Endothelial cell of umbilical vein (primary cell): Measurements from ENCODE around the gene SLC9A9.

Experiments used
- EZH2 ChIP-seq: IDR thresholded peaks from 2 replicates; pipeline ENCODE4 v1.6.1; 2012; ENCODE audit warnings: borderline replicate concordance, low read depth, mild to moderate bottlenecking, moderate library complexity, low read length, inconsistent platforms; ENCODE audit not compliant: severe bottlenecking
- JUN ChIP-seq: IDR thresholded peaks from 2 replicates; pipeline ENCODE4 v1.6.1; 2011; ENCODE audit warnings: borderline replicate concordance, low read depth; ENCODE audit not compliant: insufficient read length, insufficient read depth
- MAX ChIP-seq: IDR thresholded peaks from 2 replicates; pipeline ENCODE4 v1.6.1; 2011; ENCODE audit not compliant: insufficient read depth, insufficient read length
- POLR2A ChIP-seq: IDR thresholded peaks from 2 replicates; pipeline ENCODE4 v1.6.1; 2012; ENCODE audit warnings: low read depth, mild to moderate bottlenecking, control low read depth, low read length
- TF ChIP-seq, protein P1 (sequence below), 2 donors: IDR thresholded peaks; 1 replicate in 1 of 2; 2 replicates in 1 of 2; pipeline ENCODE4 v1.5.1; 2011; ENCODE audit warnings: low read length in 2 of 2, mild to moderate bottlenecking in 2 of 2, moderate library complexity in 2 of 2, control low read depth in 1 of 2, inconsistent platforms in 1 of 2, low read depth in 1 of 2; ENCODE audit not compliant: insufficient read depth in 1 of 2; ENCODE audit errors: extremely low read depth in 1 of 2

- no peak for TF ChIP-seq EZH2
- TF ChIP-seq JUN: no peak
- TF ChIP-seq, protein P1, sequence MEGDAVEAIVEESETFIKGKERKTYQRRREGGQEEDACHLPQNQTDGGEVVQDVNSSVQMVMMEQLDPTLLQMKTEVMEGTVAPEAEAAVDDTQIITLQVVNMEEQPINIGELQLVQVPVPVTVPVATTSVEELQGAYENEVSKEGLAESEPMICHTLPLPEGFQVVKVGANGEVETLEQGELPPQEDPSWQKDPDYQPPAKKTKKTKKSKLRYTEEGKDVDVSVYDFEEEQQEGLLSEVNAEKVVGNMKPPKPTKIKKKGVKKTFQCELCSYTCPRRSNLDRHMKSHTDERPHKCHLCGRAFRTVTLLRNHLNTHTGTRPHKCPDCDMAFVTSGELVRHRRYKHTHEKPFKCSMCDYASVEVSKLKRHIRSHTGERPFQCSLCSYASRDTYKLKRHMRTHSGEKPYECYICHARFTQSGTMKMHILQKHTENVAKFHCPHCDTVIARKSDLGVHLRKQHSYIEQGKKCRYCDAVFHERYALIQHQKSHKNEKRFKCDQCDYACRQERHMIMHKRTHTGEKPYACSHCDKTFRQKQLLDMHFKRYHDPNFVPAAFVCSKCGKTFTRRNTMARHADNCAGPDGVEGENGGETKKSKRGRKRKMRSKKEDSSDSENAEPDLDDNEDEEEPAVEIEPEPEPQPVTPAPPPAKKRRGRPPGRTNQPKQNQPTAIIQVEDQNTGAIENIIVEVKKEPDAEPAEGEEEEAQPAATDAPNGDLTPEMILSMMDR (IDR thresholded peaks at IDR 0.05; ENCODE audit: extremely low read depth in 1 of 2, insufficient read depth in 1 of 2, low read depth in 1 of 2, low read length in 2 of 2): no peak
- no peak for TF ChIP-seq POLR2A
- no peak for TF ChIP-seq MAX
Observed at GRCh38 chr3:143367171-143367570, 481.1 kb downstream of the SLC9A9 start.
